RWPE1 (cell line): ENCODE results near the gene ZFAND3.

Experiments used
- CTCF ChIA-PET: fragments of 350-600 bp; sonication (Branson Sonifier 250); formaldehyde crosslinking; extraction: SDS; loops from one replicate; lab custom pipeline; 2021; lab: Yijun Ruan, JAX
- POLR2A ChIA-PET: fragments of 400-600 bp; formaldehyde crosslinking; extraction: SDS; loops from one replicate; lab custom pipeline; 2020; ENCODE audit warnings: antibody characterized with exemption; ENCODE audit not compliant: low non-redundant PET; lab: Yijun Ruan, JAX
- DNase-seq: peaks from one replicate; pipeline ENCODE4 v3.0.0; 2012; ENCODE audit warnings: low spot score
- H3K27ac ChIP-seq: fragments of 450-650 bp; 2 replicates; pipeline ENCODE4 v1.5.1; 2017
- TF ChIP-seq, protein P1 (sequence below): fragments of 450-650 bp; conservative IDR thresholded peaks from 2 replicates; pipeline ENCODE4 v1.5.1; 2017; ENCODE audit warnings: low read depth, mild to moderate bottlenecking

The ZFAND3 gene

GRCh38 chr6:37862992-37863391 lies 43.5 kb downstream of the ZFAND3 start:
- TF ChIP-seq, protein P1, sequence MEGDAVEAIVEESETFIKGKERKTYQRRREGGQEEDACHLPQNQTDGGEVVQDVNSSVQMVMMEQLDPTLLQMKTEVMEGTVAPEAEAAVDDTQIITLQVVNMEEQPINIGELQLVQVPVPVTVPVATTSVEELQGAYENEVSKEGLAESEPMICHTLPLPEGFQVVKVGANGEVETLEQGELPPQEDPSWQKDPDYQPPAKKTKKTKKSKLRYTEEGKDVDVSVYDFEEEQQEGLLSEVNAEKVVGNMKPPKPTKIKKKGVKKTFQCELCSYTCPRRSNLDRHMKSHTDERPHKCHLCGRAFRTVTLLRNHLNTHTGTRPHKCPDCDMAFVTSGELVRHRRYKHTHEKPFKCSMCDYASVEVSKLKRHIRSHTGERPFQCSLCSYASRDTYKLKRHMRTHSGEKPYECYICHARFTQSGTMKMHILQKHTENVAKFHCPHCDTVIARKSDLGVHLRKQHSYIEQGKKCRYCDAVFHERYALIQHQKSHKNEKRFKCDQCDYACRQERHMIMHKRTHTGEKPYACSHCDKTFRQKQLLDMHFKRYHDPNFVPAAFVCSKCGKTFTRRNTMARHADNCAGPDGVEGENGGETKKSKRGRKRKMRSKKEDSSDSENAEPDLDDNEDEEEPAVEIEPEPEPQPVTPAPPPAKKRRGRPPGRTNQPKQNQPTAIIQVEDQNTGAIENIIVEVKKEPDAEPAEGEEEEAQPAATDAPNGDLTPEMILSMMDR: no peak
- H3K27ac ChIP-seq: no peak overlapping the region
- POLR2A ChIA-PET: no interaction called here
- CTCF ChIA-PET: no interaction called here
- peak; percentile 59 for DNase-seq

DNA sequence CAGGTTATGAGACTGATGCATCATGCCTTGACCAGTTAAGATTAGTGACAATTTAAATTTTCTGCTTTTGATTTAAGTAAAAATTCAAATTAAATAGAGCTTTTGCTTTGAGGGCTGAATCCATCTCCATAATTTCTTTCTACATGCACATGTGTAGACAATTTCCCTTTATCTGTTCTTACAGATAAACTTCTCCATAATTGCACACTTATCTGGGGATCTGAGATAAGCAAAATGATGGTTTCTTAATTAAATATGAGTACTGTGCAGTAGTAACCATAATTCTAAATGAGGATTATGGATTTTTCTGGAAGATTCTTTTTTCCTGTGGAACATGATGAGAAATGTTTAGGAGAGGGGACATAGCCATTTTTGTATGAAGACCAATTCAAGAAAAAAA lies 44.7 kb downstream of the ZFAND3 start:
- no peak overlapping the region for H3K27ac ChIP-seq
- TF ChIP-seq, protein P1: no peak
- POLR2A ChIA-PET: interaction anchor here (0.6 kb wide), 1 partner anchor 46 kb away, joined by 3 read pairs; no protein-coding TSS in a partner anchor
- CTCF ChIA-PET: interaction anchor here (0.6 kb wide), 1 partner anchor 446 kb away, joined by 3 read pairs; no protein-coding TSS in a partner anchor
- no peak for DNase-seq

GRCh38 chr6:37865504-37865903 lies 46.0 kb downstream of the ZFAND3 start:
- ChIA-PET CTCF (interaction anchor here (0.6 kb wide), 1 partner anchor 1100 kb away, joined by 3 read pairs; no protein-coding TSS in a partner anchor), POLR2A (no interaction called here)
- TF ChIP-seq, protein P1: no peak
- no peak overlapping the region for H3K27ac ChIP-seq
- no peak for DNase-seq

DNA sequence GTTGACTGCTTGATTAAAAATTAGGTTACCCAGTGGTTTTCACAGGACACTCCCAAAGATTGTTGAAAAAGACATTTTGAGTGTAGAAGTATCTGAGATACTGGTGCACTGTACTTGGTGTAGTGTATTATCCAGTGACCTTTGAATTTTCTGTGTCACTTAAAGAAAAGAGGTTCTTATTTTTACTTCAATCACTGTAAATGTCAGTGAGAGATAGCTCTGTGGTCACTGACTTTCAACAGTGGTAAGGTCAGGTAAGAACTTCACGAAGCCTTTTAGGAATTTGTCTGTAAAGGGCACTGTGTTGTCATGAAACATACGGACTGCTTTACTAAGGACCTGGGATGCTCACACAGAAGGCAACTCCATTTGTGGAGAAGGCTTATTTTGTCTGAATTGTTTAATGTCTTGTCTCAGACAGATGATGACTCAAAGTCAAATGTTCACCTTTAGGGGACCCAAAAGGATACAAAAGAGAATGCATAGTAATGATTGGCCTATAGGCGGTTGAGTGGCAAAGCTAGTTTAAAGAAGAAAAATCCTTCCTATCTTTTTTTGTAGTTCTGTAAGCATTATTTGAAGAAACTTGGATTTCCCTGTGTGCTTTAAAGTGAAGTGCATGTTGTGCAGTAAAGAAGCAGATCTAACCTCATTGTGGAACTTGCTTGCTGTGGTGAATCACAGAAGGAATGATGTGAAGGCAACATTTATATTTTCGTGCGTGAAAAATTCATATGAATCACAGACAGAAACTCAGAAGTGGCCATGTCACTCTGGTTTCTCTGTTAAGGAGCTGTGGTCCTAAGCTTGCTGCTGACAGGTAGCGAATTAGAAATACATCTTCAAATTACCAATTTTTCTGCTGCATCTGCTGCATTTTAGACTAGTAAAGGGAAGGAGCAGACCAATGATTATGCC lies 47.3 kb downstream of the ZFAND3 start:
- TF ChIP-seq, protein P1: no peak
- no peak overlapping the region for H3K27ac ChIP-seq
- POLR2A ChIA-PET: no interaction called here
- CTCF ChIA-PET: no interaction called here
- no peak for DNase-seq

DNA sequence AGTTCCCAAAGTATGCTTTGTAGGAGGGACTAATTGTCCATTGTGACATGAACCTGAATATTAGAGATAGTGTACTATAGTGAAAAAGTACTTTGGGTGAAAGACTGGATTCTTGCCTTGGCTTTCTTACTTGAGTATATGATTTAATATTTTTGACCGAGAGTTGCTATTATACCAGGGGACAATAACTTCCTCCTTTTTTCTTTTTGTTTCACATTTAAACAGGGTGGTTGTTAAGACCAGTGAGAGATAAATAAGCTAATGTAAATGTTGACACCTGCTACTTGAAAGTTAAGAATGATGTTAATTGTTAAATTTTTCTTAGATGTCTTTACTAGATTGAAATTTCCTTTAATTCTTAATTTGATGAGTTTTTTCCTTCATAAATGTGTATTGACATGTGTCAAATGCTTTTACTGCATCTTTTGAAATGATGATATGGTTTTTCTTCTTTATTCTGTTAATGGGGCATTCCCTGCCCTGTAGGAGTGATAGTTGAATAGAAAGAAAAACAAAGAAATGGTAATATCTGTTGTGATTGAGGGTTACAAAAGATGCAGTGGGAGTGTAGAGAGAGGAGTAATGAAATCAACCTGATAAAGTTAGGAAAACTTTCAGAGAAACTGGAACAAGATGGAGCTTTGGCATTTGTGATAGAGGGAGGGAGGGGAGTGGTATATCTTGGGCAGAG lies 48.4 kb downstream of the ZFAND3 start:
- no peak for DNase-seq
- H3K27ac ChIP-seq: no peak overlapping the region
- TF ChIP-seq, protein P1: no peak
- ChIA-PET POLR2A (no interaction called here), CTCF (interaction anchor here (0.6 kb wide), 1 partner anchor 368 kb away, joined by 3 read pairs; no protein-coding TSS in a partner anchor)

DNA sequence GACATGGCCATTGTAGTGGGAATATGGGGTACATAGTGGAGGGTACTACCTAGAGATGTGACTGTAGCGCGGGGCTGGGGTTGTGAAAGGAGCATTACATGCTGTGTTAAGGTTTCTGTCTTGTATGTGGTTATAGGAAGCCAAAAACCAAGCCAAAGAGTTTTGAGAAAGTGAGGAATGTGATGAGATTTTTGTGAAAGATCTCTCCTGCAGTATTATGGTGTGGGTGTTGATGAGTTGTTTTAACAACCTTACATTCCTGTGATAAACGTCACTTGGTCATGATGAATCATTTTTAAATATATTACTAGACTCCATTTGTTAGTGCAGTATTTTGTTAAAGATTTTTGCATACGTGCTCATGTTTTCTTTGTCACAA lies 48.9 kb downstream of the ZFAND3 start:
- TF ChIP-seq, protein P1: no peak
- CTCF ChIA-PET: interaction anchor here (0.6 kb wide), 1 partner anchor 367 kb away, joined by 3 read pairs; no protein-coding TSS in a partner anchor
- peak; percentile 74 for DNase-seq
- POLR2A ChIA-PET: no interaction called here
- no peak overlapping the region for H3K27ac ChIP-seq
